Gastrocnemius medialis (tissue), 4 donors: ENCODE results near the gene MAPK11. TPM values are rescaled to one million over a fixed set of nuclear protein-coding genes. Genes with fewer than 3 reads are reported as not detected.

Source experiments
- ATAC-seq, 2 donors: fragments of 150-250 bp; one replicate each; pipeline ENCODE4 v1.9.1; 2016
- DNase-seq, 2 donors: peaks; one replicate each; pipeline ENCODE4 v3.0.0-alpha.2; 2019
- H3K27ac ChIP-seq, 4 donors: fragments of 200-600 bp; sonication (generic); 1 replicate in 1 of 4; 2 replicates in 3 of 4; pipeline ENCODE4 v1.5.1; 2016 to 2018; ENCODE audit warnings: mild to moderate bottlenecking in 2 of 4, moderate library complexity in 1 of 4
- H3K27me3 ChIP-seq, 3 donors: fragments of 200-600 bp; sonication (generic) in 2 of 3; 1 replicate in 1 of 3; 2 replicates in 2 of 3; pipeline versions ENCODE4 v1.5.1 to v1.6.0; 2016 to 2019; ENCODE audit warnings: mild to moderate bottlenecking in 1 of 3, moderate library complexity in 1 of 3
- H3K36me3 ChIP-seq, 2 donors: fragments of 200-600 bp; sonication (generic) in 1 of 2; one replicate each; pipeline ENCODE4 v1.5.1; 2017 to 2018
- H3K4me1 ChIP-seq, 2 donors: fragments of 200-600 bp; sonication (generic) in 1 of 2; one replicate each; pipeline ENCODE4 v1.5.1; 2016 to 2017; ENCODE audit warnings: mild to moderate bottlenecking in 2 of 2
- H3K4me3 ChIP-seq, 4 donors: fragments of 200-600 bp; sonication (generic) in 3 of 4; 1 replicate in 1 of 4; 2 replicates in 3 of 4; pipeline ENCODE4 v1.5.1; 2016 to 2019; ENCODE audit warnings: mild to moderate bottlenecking in 2 of 4
- H3K9me3 ChIP-seq, 3 donors: fragments of 200-600 bp; sonication (generic) in 2 of 3; 1 replicate in 1 of 3; 2 replicates in 2 of 3; pipeline ENCODE4 v1.5.1; 2016 to 2019
- CTCF ChIP-seq, 5 experiments: fragments of 450-650 bp in 3 of 5; fragments of 200-600 bp in 2 of 5; sonication (generic) in 2 of 5; IDR thresholded peaks in 4 of 5; conservative IDR thresholded peaks in 1 of 5; 1 replicate in 4 of 5; 2 replicates in 1 of 5; pipeline ENCODE4 v1.5.1; 2016 to 2019; ENCODE audit warnings: antibody characterized with exemption in 5 of 5, mild to moderate bottlenecking in 3 of 5, moderate library complexity in 3 of 5
- POLR2A ChIP-seq, 2 donors: fragments of 450-650 bp; IDR thresholded peaks; one replicate each; pipeline ENCODE4 v1.6.1; 2017; ENCODE audit warnings: antibody characterized with exemption in 2 of 2, mild to moderate bottlenecking in 2 of 2, moderate library complexity in 2 of 2
- in situ Hi-C, 4 donors: fragments of 200-750 bp; cut with MboI; loops; one replicate each; pipeline versions ENCODE4 v1.15.0 to v1.8.0; 2017; ENCODE audit warnings: low sequenced_read_pairs in 4 of 4
- intact Hi-C: fragments of 100-400 bp; cut with DNase I; formaldehyde crosslinking; loops from one replicate; pipeline ENCODE4 v1.15.1; 2023; ENCODE audit warnings: low total_unique reads
- total RNA-seq, 4 donors: library from RNA; depleted of rRNA; stranded (reverse); fragments of >200 nt; gene quantifications; one replicate each; pipeline versions ENCODE4 v1.1.0 to v1.2.3, GENCODE V29; 2016

Gene MAPK11
- total RNA-seq, 4 donors from 2014 or later: 1.8 to 4.2 (median 3.4) TPM

GRCh38 chr22:50252082-50253045 lies 17.8 kb downstream of the MAPK11 start:
- Histone ChIP-seq H3K27ac (peak overlapping the region; percentile 62 to 97 (median 75)), H3K4me3 (peak overlapping the region in 1 of 4 donors; percentile 59), H3K4me1 (peaks cover 27 to 40% of the 10 kb centered on the region in 2 donors), H3K27me3 (no peaks in the 10 kb centered on the region), H3K9me3 (no peaks in the 10 kb centered on the region), H3K36me3 (peaks cover 0 to 12% of the 10 kb centered on the region in 2 donors)
- in situ Hi-C loops (loop anchor here in 2 of 4 donors (10.0 kb wide), 2 partner anchors 72 to 82 kb away; partner anchors contain the start of gene DENND6B (in 1 of the 2)), intact Hi-C loops (loop anchor here (1.0 to 5.0 kb wide), 2 partner anchors 16 to 40 kb away; no protein-coding TSS in a partner anchor)
- TF ChIP-seq POLR2A (IDR thresholded peaks at IDR 0.05): no peak
- peak; percentile 66 to 82 (median 75) for TF ChIP-seq CTCF (IDR thresholded peaks at IDR 0.05 in 4 of 5, conservative IDR thresholded peaks at IDR 0.05 in 1 of 5)
- DNase-seq (peak; percentile 57 to 76), ATAC-seq (peak; percentile 55 to 63)

- ATAC-seq (no peak), DNase-seq (no peak)
- Histone ChIP-seq H3K27me3 (no peaks in the 10 kb centered on the region), H3K36me3 (peaks cover 0 to 12% of the 10 kb centered on the region in 2 donors), H3K9me3 (no peaks in the 10 kb centered on the region), H3K27ac (peak overlapping the region; percentile 62 to 97 (median 75)), H3K4me1 (peaks cover 19 to 32% of the 10 kb centered on the region in 2 donors), H3K4me3 (peak overlapping the region; percentile 59 to 68 (median 62))
- no peak for TF ChIP-seq POLR2A (IDR thresholded peaks at IDR 0.05)
- no peak for TF ChIP-seq CTCF (IDR thresholded peaks at IDR 0.05 in 4 of 5, conservative IDR thresholded peaks at IDR 0.05 in 1 of 5)
- in situ Hi-C loops: loop anchor here in 2 of 4 donors (10.0 kb wide), 2 partner anchors 73 to 83 kb away; partner anchors contain the start of gene DENND6B (in 1 of the 2)
- intact Hi-C loops: loop anchor here (1.0 to 5.0 kb wide), 2 partner anchors 17 to 39 kb away; no protein-coding TSS in a partner anchor
Measured at GRCh38 chr22:50251477-50252081, 18.6 kb downstream of the MAPK11 start.

- Histone ChIP-seq H3K9me3 (no peaks in the 10 kb centered on the region), H3K36me3 (peaks cover 0 to 17% of the 10 kb centered on the region in 2 donors), H3K4me3 (peak within 1 kb of the TSS; percentile 59 to 68 (median 62)), H3K4me1 (peaks cover 18 to 30% of the 10 kb centered on the region in 2 donors), H3K27me3 (no peaks in the 10 kb centered on the region), H3K27ac (peak within 1 kb of the TSS; percentile 62 to 97 (median 75))
- in situ Hi-C loops (loop anchor here in 2 of 4 donors (10.0 kb wide), 2 partner anchors 74 to 84 kb away; partner anchors contain the start of gene DENND6B (in 1 of the 2)), intact Hi-C loops (loop anchor here (5.0 kb wide), 1 partner anchor 39 kb away; no protein-coding TSS in a partner anchor)
- ATAC-seq (peak; percentile 11 to 30), DNase-seq (peak in 1 of 2 donors; percentile 43)
- TF ChIP-seq POLR2A (IDR thresholded peaks at IDR 0.05) (no peak), CTCF (IDR thresholded peaks at IDR 0.05 in 4 of 5, conservative IDR thresholded peaks at IDR 0.05 in 1 of 5) (no peak)
Measured at GRCh38 chr22:50250555-50251476, 19.4 kb downstream of the MAPK11 start, which contains the start of gene HDAC10. HDAC10 (minus strand) TSS chr22:50251265; CDS start chr22:50251032, 233 bp downstream.
